H9 (cell line): ENCODE data around the gene PPP1R1B. TPM values are rescaled to one million over a fixed set of nuclear protein-coding genes. Genes with fewer than 3 reads are reported as not detected.
A peak's percentile ranks its signal among the peaks of the same experiment; 100 is the strongest.

Experiments used
- DNase-seq: peaks from one replicate; pipeline ENCODE4 v3.0.0-alpha.2; 2017
- H2AFZ ChIP-seq: one replicate; pipeline ENCODE4 v1.6.1; 2013; ENCODE audit warnings: mild to moderate bottlenecking, low read length, control low read depth, moderate library complexity
- H2AK5ac ChIP-seq: 2 replicates; pipeline ENCODE4 v1.6.1; 2013; ENCODE audit warnings: low read length, control low read depth, mixed read lengths; ENCODE audit not compliant: insufficient read length
- H2BK120ac ChIP-seq: one replicate; pipeline ENCODE4 v1.6.1; 2013; ENCODE audit warnings: low read depth, mild to moderate bottlenecking, low read length, control low read depth, inconsistent platforms; ENCODE audit not compliant: poor library complexity, severe bottlenecking
- H2BK12ac ChIP-seq: 2 replicates; pipeline ENCODE4 v1.6.1; 2013; ENCODE audit warnings: low read length, control low read depth, mixed read lengths, low read depth; ENCODE audit not compliant: insufficient read length
- H2BK15ac ChIP-seq: 2 replicates; pipeline ENCODE4 v1.6.1; 2013; ENCODE audit warnings: low read depth, low read length, control low read depth
- H2BK20ac ChIP-seq: one replicate; pipeline ENCODE4 v1.6.1; 2013; ENCODE audit warnings: low read depth, mild to moderate bottlenecking, low read length, control low read depth, inconsistent platforms; ENCODE audit not compliant: poor library complexity, severe bottlenecking
- H2BK5ac ChIP-seq: 2 replicates; pipeline ENCODE4 v1.6.1; 2013; ENCODE audit warnings: low read length, control low read depth, mixed read lengths; ENCODE audit not compliant: insufficient read length
- H3K14ac ChIP-seq: 2 replicates; pipeline ENCODE4 v1.6.1; 2013; ENCODE audit warnings: low read length, control low read depth; ENCODE audit not compliant: insufficient read depth
- H3K18ac ChIP-seq: 2 replicates; pipeline ENCODE4 v1.6.1; 2013; ENCODE audit warnings: low read depth, mild to moderate bottlenecking, mixed read lengths, low read length, control low read depth; ENCODE audit not compliant: insufficient read length
- H3K23ac ChIP-seq: 2 replicates; pipeline ENCODE4 v1.6.1; 2013; ENCODE audit warnings: low read length, control low read depth, mixed read lengths, low read depth; ENCODE audit not compliant: insufficient read length
- H3K23me2 ChIP-seq: 2 replicates; pipeline ENCODE4 v1.6.1; 2013; ENCODE audit warnings: low read depth, mild to moderate bottlenecking, mixed read lengths, low read length, control low read depth; ENCODE audit not compliant: insufficient read length, poor library complexity, severe bottlenecking
- H3K27ac ChIP-seq: 2 replicates; pipeline ENCODE4 v1.5.1; 2013; ENCODE audit warnings: low read length, control low read depth, mixed read lengths, low read depth; ENCODE audit not compliant: insufficient read length
- H3K27me3 ChIP-seq: 2 replicates; pipeline ENCODE4 v1.6.1; 2013; ENCODE audit warnings: low read length, control low read depth, inconsistent platforms; ENCODE audit not compliant: insufficient read depth
- H3K4ac ChIP-seq: 2 replicates; pipeline ENCODE4 v1.6.1; 2013; ENCODE audit warnings: low read depth, mild to moderate bottlenecking, control low read depth, inconsistent platforms, low read length, moderate library complexity
- H3K4me1 ChIP-seq: 2 replicates; pipeline ENCODE4 v1.6.1; 2013; ENCODE audit warnings: low read length, control low read depth, inconsistent platforms; ENCODE audit not compliant: insufficient read depth
- H3K4me2 ChIP-seq: 2 replicates; pipeline ENCODE4 v1.6.1; 2013; ENCODE audit warnings: low read length, control low read depth, mixed read lengths; ENCODE audit not compliant: insufficient read length, insufficient read depth
- H3K56ac ChIP-seq: 2 replicates; pipeline ENCODE4 v1.6.1; 2013; ENCODE audit warnings: low read depth, mild to moderate bottlenecking, mixed read lengths, low read length, control low read depth; ENCODE audit not compliant: insufficient read length
- H3K79me1 ChIP-seq: 2 replicates; pipeline ENCODE4 v1.6.1; 2013; ENCODE audit warnings: low read depth, mild to moderate bottlenecking, moderate library complexity, low read length, control low read depth, inconsistent platforms; ENCODE audit not compliant: insufficient read depth, poor library complexity, severe bottlenecking
- H3K79me2 ChIP-seq: 2 replicates; pipeline ENCODE4 v1.6.1; 2013; ENCODE audit warnings: low read length, control low read depth, inconsistent platforms; ENCODE audit not compliant: insufficient read depth
- H3K9ac ChIP-seq: 2 replicates; pipeline ENCODE4 v1.6.1; 2013; ENCODE audit warnings: low read length, control low read depth, mixed read lengths; ENCODE audit not compliant: insufficient read length; ENCODE audit errors: extremely low read depth
- H3K9me3 ChIP-seq: one replicate; pipeline ENCODE4 v1.6.1; 2013; ENCODE audit warnings: low read depth, low read length, inconsistent platforms; ENCODE audit not compliant: control insufficient read depth
- H3T11ph ChIP-seq: one replicate; pipeline ENCODE4 v1.6.1; 2013; ENCODE audit warnings: mild to moderate bottlenecking, low read length, control low read depth, inconsistent platforms
- H4K20me1 ChIP-seq: one replicate; pipeline ENCODE4 v1.6.1; 2013; ENCODE audit not compliant: control insufficient read depth, insufficient read length, insufficient read depth
- H4K5ac ChIP-seq: 2 replicates; pipeline ENCODE4 v1.6.1; 2013; ENCODE audit warnings: low read depth, mild to moderate bottlenecking, mixed read lengths, low read length, control low read depth; ENCODE audit not compliant: insufficient read length
- H4K8ac ChIP-seq: replicated peaks from 2 replicates; pipeline ENCODE4 v1.6.1; 2013; ENCODE audit warnings: low read length, control low read depth, mixed read lengths, low read depth; ENCODE audit not compliant: insufficient read length
- H4K91ac ChIP-seq: 2 replicates; pipeline ENCODE4 v1.6.1; 2013; ENCODE audit warnings: low read depth, mild to moderate bottlenecking, moderate library complexity, mixed read lengths, low read length, control low read depth; ENCODE audit not compliant: insufficient read length
- H3K27ac Mint-ChIP-seq, 3 experiments: 2 replicates in 2 of 3; 3 replicates in 1 of 3; pipeline ENCODE4 v1.8.0; 2020 to 2021; ENCODE audit warnings: mixed read lengths in 3 of 3, mild to moderate bottlenecking in 1 of 3, moderate library complexity in 1 of 3
- H3K27me3 Mint-ChIP-seq: 2 replicates; pipeline ENCODE4 v1.8.0; 2021; ENCODE audit warnings: low read depth, mild to moderate bottlenecking, moderate library complexity, mixed read lengths
- H3K36me3 Mint-ChIP-seq, 3 experiments: 2 replicates in 2 of 3; 3 replicates in 1 of 3; pipeline ENCODE4 v1.8.0; 2020 to 2021; ENCODE audit warnings: low read depth in 3 of 3, mixed read lengths in 3 of 3; ENCODE audit not compliant: insufficient read depth in 1 of 3
- H3K4me1 Mint-ChIP-seq, 2 experiments: 2 replicates each; pipeline ENCODE4 v1.8.0; 2020; ENCODE audit warnings: mixed read lengths in 2 of 2
- H3K4me3 Mint-ChIP-seq, 2 experiments: 2 replicates in 1 of 2; 3 replicates in 1 of 2; pipeline ENCODE4 v1.8.0; 2020 to 2021; ENCODE audit warnings: mild to moderate bottlenecking in 2 of 2, mixed read lengths in 2 of 2, moderate library complexity in 1 of 2
- H3K9me3 Mint-ChIP-seq, 2 experiments: 2 replicates in 1 of 2; 3 replicates in 1 of 2; pipeline ENCODE4 v1.8.0; 2020; ENCODE audit warnings: mild to moderate bottlenecking in 2 of 2, mixed read lengths in 2 of 2, moderate library complexity in 1 of 2
- CTCF ChIP-seq: fragments of 200-600 bp; sonication (generic); conservative IDR thresholded peaks from 3 replicates; pipeline ENCODE4 v1.8.0; 2021; ENCODE audit warnings: antibody characterized with exemption, mild to moderate bottlenecking
- WGBS: extraction: QIAGEN DNeasy Blood & Tissue Kit; methylation state at CpG from one replicate; pipeline ENCODE4 v1.1.7; 2013; ENCODE audit warnings: missing lambda C conversion rate, low lambda C conversion rate, mixed read lengths; ENCODE audit not compliant: insufficient read length; ENCODE audit errors: extremely low coverage; 5-methylcytosine and 5-hydroxymethylcytosine counted together
- total RNA-seq: library from RNA; stranded (reverse); gene quantifications from 2 replicates; pipeline ENCODE4 v1.2.1, GENCODE V29; 2021

Gene PPP1R1B
- total RNA-seq, 1 experiment from 2014 or later = 15.5 TPM

- Histone ChIP-seq H2BK120ac (no peak overlapping the region), H3K23me2 (peaks cover 8% of the 10 kb centered on the region), H3K27ac (no peak overlapping the region), H2AFZ (no peak overlapping the region), H4K20me1 (no peaks in the 10 kb centered on the region), H3K14ac (no peak overlapping the region), H3K27me3 (peaks cover 20% of the 10 kb centered on the region; the same call in 1 of the 2 replicates), H3K9me3 (no peaks in the 10 kb centered on the region), H3K56ac (no peak overlapping the region), H4K91ac (no peak overlapping the region), H4K5ac (no peak overlapping the region), H2AK5ac (no peak overlapping the region), H3K4me2 (no peak overlapping the region), H2BK12ac (no peak overlapping the region), H3K23ac (no peak overlapping the region), H2BK20ac (no peak overlapping the region), H3K18ac (no peak overlapping the region), H3K4me1 (no peaks in the 10 kb centered on the region), H3K9ac (no peak overlapping the region), H4K8ac (no peak overlapping the region), H3K79me2 (no peaks in the 10 kb centered on the region), H2BK5ac (no peak overlapping the region), H3T11ph (no peak overlapping the region), H3K4ac (no peak overlapping the region), H3K79me1 (no peaks in the 10 kb centered on the region), H2BK15ac (no peak overlapping the region)
- H3K4me1 Mint-ChIP-seq = peaks cover 33 to 41% of the 10 kb centered on the region in 2 experiments
- H3K27me3 Mint-ChIP-seq = peaks cover 96% of the 10 kb centered on the region
- WGBS = no CpG with 5 or more reads among the region's 26 CpGs
- H3K4me3 Mint-ChIP-seq = peak overlapping the region in 1 of 2 experiments; percentile 48; a peak in 2 of 5 replicates
- no peaks in the 10 kb centered on the region; a peak in 1 of 5 replicates for H3K9me3 Mint-ChIP-seq
- H3K36me3 Mint-ChIP-seq = no peaks in the 10 kb centered on the region; a peak in 1 of 7 replicates
- TF ChIP-seq CTCF = peak; percentile 100
- DNase-seq = peak; percentile 94
- H3K27ac Mint-ChIP-seq = peak overlapping the region in 1 of 3 experiments; percentile 60; a peak in 1 of 7 replicates
These were observed 5.0 kb upstream of the PPP1R1B start for GRCh38 chr17:39621523-39622379.
